Esophagus squamous epithelium (tissue), 4 donors: Measurements from ENCODE around the gene SPO11.

Source experiments
- POLR2A ChIP-seq, 4 donors: fragments of 450-650 bp; IDR thresholded peaks; one replicate each; pipeline ENCODE4 v1.6.1; 2017; ENCODE audit warnings: antibody characterized with exemption in 4 of 4, mild to moderate bottlenecking in 4 of 4, moderate library complexity in 3 of 4
- TF ChIP-seq, protein P1 (sequence below), 6 experiments: fragments of 450-650 bp in 4 of 6; fragments of 200-600 bp in 2 of 6; sonication (generic) in 2 of 6; IDR thresholded peaks; one replicate each; pipeline ENCODE4 v1.5.1; 2016 to 2019; ENCODE audit warnings: antibody characterized with exemption in 6 of 6, mild to moderate bottlenecking in 4 of 6, moderate library complexity in 4 of 6

DNA sequence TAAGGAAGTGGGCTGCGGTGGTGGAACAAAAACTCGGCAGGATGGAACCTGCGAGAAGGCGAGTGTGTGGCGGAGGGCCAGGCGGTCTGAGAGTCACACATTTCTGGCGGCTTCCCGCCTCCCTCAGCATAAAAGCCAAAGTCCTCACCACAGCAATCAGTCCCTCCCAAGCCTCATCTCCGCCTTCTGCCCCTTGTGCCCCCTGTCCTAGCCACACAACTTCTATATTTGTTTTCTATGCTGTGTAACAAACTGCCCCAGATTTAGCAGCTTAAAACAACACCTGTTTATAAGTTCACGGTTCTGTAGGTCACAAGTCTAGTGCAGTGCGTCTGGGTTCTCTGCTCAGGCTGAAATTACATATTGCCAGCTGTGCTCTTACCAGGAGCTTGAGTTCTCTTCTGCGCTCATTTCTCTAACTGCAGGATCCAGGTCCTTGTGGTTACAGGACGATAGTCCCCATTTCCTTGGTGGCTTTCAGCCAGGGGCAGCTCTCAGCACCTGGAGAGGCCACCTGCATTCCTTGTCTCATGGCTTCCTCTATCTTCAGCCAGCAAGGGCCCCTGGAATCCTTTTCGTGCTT, 11.7 kb upstream of the SPO11 start:
- TF ChIP-seq, protein P1, sequence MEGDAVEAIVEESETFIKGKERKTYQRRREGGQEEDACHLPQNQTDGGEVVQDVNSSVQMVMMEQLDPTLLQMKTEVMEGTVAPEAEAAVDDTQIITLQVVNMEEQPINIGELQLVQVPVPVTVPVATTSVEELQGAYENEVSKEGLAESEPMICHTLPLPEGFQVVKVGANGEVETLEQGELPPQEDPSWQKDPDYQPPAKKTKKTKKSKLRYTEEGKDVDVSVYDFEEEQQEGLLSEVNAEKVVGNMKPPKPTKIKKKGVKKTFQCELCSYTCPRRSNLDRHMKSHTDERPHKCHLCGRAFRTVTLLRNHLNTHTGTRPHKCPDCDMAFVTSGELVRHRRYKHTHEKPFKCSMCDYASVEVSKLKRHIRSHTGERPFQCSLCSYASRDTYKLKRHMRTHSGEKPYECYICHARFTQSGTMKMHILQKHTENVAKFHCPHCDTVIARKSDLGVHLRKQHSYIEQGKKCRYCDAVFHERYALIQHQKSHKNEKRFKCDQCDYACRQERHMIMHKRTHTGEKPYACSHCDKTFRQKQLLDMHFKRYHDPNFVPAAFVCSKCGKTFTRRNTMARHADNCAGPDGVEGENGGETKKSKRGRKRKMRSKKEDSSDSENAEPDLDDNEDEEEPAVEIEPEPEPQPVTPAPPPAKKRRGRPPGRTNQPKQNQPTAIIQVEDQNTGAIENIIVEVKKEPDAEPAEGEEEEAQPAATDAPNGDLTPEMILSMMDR (IDR thresholded peaks at IDR 0.05), result no peak
- TF ChIP-seq POLR2A (IDR thresholded peaks at IDR 0.05), result no peak
